GM19239 (cell line): ENCODE data around the gene SPATA6L.

Experiments used
- DNase-seq: peaks from one replicate; pipeline ENCODE4 v3.0.0; 2011; ENCODE audit warnings: low spot score; ENCODE audit not compliant: insufficient read length
- FAIRE-seq: peaks from 2 replicates; lab custom pipeline; 2011; peaks lifted over from hg19 to GRCh38; lab: Jason Lieb, UNC

SPATA6L gene

DNA sequence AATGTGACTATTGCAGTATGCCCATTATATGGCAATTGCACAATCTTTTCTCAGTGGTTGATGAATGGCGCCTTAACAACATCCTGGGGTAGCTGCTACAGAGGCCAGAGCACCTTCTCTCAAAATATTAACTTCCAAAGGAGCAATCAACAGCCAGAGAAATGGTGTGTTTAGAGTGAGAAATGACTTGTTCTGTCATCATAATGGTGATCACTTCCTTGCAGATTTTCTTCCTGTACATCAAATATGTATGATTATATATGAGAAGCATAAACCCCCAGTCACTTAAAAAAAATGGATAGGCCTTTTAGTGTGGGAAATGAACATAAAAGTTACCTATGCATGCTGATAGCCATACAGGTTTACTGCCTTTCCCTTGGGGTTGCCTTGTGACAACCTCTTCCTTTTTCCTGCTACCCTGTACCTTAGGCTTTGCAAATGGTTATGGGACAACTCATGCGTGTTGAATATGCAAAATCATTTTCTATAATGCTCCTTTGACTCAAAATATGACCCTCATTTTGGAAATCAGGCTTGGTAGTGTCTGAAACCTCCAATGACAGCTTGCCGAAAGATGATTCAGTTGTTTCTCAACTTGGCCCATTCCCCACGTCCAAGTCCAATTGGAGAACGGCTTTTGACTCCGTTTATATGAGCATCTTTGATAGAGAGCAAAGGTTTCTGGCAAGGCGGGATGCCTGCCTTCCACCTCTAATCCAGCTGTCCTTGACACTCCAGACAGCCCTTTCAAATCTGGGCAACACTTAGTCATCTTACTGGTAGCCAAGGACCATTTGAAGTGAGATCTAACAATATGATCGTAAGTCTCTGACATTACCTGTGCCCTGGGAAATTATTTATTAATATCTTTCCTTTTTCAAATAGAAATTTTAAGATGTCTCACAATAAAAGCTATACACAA lies 106.8 kb downstream of the SPATA6L start:
- DNase-seq (peak; percentile 29), FAIRE-seq (peak; percentile 77)

DNA sequence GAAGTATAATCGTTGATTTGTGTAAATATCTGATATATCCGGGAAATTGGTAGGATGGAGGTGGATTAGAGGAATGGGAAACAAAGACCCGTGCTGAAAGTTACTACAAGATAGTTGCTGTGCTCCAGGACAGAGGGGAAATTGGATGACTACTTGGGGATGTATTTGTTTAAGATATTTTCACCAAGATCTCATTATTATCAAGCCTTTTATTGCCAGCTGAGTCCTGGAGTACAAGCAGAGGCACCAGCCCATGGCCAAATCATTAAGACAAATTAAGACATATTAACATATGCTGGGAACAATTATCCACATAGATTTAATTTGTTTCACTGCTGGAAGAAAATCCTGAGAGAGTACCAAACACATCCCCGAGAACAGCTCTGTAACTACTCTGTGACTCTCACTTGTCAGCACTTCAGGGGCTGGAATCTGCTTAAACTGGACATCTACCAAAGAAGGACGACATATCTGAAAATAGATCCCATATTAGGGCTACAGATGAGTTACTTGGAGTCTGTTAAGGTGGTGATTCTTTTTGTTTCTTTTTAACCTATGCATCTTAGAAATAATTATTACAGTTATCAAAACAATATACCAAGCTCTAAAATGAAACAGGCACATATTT lies 107.8 kb downstream of the SPATA6L start:
- peak; percentile 11 for FAIRE-seq
- no peak for DNase-seq

- no peak for DNase-seq
- no peak for FAIRE-seq
Measured at GRCh38 chr9:4555236-4555635, 111.0 kb downstream of the SPATA6L start.

DNA sequence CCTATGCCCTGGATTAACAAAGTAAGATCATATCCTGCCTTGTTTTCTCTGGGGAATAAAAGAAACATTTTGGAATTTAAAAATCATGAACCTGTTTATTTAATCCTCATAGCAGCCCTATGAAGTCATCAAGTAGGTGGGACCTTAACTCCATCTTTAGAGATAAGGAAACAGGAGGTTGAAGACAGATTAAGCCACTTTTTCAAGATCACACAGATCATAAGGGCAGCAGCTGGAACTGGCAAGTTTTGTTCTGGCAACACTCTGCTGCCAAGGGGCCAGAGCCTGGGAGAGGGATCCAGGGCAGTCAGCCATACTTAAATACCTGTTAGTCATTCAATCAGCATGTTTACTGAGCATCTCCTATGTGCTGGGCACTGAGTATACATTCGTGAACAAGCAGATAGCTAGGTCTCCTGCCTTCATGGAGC lies 112.3 kb downstream of the SPATA6L start:
- no peak for FAIRE-seq

DNA sequence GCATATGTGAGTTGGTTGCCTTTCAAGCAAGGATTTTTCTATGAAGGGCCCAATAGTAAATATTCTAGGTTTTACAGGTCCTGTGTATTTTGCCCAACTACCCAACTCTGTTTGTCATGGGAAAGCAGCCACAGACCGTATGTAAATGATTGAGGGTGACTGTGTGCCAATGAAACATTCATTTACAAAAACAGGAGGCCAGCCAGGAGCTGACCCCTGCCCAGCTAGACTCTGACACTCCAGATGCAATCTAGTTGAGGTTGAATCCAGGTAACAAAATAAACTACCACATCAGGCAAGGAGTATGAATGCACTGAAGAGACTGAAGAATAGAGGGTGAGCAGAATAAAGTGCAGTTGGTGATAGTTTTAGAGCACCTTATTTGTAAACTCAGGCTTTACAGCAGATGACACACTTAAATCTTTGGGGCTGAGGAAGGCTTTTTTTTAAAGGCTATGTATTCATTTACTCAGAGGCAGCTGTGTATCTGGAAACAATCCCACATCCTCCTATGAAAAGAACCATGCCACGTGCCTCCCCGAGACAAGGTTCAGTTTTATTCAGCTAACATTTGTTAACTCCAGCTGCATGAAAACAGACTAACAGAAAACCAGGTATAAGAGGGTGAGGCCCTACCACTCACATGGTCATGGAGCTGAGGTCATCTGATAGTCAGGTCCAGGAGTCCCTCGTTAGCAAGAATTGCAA lies 115.3 kb downstream of the SPATA6L start:
- FAIRE-seq: peak; percentile 68
- no peak for DNase-seq

More for the DNA sequence above, 112.3 kb downstream of the SPATA6L start:
- no peak for DNase-seq

DNA sequence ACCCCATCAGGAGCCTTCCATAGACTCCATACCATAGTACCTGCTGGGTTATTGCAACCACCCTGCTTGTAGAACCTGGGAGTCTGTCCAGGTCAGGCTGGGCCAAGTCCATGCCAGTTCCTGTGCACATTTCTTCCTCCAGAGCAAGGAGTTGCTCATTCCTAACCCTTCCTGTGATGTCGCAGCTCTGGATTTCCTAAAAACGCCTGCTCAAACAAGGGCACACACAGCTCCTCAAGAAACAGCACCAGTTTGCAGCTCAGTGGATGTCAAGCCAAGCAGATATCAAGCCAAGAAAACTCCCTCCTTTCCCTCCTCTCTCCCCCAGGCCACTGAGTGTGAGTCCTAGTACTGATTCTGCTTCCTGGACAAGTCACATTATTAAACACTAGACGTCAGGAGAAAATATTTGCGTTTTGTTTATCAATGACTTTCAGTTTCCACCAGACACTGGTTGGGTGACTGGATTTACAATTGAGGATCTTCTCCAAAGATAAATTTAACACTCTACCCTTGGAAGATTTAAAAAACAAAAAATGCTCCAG lies 116.5 kb downstream of the SPATA6L start:
- DNase-seq (no peak), FAIRE-seq (peak; percentile 21)

GRCh38 chr9:4548811-4549725 lies 117.2 kb downstream of the SPATA6L start:
- DNase-seq (no peak), FAIRE-seq (peak; percentile 44)
